T-helper 2 cell (primary cell): ENCODE results near the gene PLSCR2.
"Not testable (repeated sequence)": the region's sequence is repeated elsewhere in the genome, so short reads cannot be mapped to it uniquely, and the experiment has no call there.

Source experiments
- DNase-seq, 5 experiments: peaks; one replicate each; pipeline versions ENCODE4 v3.0.0 to v3.0.0-alpha.2; 2012 to 2022

Gene PLSCR2

DNA sequence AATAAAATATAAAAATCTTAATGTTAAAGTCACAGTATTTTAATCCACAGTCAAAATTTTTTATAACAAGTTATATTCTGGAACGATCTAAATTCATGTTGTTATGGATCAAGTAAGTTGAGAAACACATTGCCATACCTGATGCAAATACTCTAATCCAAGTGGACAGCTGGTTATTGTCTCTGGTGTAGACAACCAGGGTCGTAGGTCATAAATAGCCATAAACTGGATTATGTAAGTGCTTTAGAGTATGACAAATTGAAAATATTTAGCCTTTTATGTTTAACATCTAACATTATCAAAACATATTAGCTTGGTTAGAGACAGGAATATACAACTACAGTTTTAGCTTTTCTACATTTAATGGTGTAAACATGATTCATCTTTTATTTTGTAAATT, 53.0 kb downstream of the PLSCR2 start:
- no peak for DNase-seq

DNA sequence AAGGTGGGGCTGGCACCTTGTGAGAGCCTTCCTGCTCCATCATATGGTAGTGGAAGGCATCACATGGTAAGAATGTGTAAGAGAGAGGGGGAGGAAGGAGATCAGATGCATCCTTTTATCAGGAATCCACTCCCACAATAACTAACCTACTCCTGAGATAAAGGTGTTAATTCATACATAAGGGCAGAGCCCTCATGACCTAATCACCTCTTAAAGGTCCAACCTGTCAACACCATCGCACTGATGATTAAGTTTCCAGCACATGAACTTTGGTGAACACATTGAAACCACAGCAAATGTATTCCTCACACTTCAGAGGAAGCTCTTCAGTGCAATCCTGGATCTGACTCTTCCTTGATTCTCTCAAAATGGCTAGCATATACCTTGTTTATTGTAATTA, 55.4 kb downstream of the PLSCR2 start:
- DNase-seq = no peak

DNA sequence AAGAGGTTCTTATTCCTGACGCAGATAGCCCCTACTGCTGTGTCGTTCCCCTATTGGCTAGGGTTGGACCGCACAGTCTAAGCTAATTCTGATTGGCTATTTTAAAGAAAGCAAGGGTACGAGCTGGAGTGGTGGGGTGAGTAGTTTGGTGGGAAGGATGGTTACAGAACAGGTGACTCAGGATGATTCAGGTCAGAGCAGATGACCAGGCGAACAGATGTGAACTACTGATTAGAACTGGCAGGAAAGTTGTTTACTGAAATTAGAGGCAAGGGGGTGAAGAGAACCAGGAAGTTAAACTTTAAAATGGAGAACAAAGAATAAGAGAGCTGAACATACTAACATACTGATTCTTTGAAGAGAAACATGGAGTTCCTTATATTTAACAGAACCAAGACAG, 56.6 kb downstream of the PLSCR2 start:
- DNase-seq = not testable (repeated sequence)

DNA sequence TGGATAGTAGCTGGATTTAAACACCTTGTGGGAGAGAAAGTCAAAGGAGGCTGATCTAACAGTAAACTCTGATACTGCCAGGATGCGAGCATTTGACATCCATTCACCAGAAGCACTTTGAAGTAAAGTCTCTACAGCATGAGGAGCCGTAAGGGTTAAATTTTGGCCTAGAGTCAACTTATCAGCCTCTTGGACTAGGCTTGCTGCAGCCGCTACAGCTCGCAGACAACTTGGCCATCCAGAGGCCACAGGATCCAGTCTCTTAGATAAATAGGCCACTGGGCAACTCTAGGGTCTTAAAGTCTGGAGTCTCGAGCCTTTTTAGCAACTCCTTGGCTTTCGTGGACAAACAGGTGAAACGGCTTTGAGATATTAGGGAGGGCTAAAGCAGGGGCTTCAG, 61.4 kb downstream of the PLSCR2 start:
- DNase-seq = no peak

DNA sequence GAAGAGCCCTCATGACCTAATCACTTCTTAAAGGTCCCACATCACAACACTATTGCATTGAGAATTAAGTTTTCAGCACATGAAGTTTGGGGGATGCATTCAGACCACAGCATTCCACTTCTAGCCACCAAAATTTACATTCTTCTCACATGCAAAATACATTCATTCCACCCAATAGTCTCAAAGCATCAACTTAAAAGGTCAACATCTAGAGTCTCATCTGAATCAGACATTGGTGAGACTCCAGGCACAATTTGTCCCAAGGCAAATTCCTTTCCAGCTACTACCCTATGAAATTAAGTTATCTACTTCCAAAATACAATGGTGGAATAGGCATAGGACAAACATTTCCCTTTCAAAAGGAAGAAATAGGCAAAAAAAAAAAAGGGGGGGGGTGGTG, 64.9 kb downstream of the PLSCR2 start:
- DNase-seq = no peak

DNA sequence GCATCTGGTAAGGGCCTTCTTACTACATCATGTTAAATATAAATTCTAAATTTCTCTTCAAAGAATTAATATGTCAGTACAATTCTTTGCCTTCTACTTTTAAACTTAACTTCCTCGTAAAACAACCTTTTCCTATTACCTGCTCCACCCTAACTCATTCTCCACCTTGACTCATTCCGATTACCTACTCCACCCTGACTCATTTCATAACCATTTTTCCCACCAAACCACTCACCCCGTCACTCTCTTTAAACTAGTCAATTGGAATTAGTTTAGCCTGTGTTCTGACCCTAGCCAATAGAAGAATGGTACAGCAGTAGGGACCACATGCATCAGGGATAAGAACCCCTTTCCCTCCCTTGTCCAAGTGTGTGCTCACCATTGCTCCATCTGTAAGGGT, 65.6 kb downstream of the PLSCR2 start:
- DNase-seq = no peak

DNA sequence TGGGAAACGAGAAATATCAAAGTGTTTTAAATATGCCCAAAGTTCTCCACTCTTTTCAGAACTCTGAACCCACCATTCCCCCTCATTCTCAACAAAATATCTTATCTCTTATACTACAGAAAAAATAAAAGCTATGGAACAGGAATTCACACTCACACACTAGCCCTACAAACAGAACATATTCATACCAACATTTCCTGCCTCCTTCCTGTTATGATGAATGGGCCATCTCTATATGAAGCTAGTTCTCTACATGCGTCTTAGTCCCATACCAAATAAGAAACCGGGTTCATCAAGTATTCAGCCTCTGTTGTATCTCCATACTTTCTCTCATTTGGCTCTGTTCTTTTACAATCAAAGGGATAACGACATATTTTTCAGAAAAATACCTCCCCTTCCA, 72.6 kb downstream of the PLSCR2 start:
- DNase-seq = no peak

DNA sequence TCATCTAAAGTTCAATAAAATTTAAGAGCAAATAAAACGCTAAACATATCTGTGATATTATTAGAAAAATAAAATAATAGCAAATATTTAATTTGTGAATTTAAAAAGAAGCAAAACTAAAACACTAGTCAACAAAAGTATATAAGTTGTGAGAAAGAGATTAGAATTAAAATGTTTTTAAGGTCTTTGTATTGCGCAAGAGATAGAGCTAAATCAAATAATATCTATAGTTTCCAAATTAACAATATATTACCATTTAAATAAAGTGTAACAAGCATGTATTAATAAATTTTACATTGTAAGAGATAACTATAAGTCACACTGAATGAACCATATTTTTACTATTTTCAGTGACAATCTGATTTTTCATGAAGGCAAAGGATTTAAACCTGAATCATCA, 74.2 kb downstream of the PLSCR2 start:
- no peak for DNase-seq

DNA sequence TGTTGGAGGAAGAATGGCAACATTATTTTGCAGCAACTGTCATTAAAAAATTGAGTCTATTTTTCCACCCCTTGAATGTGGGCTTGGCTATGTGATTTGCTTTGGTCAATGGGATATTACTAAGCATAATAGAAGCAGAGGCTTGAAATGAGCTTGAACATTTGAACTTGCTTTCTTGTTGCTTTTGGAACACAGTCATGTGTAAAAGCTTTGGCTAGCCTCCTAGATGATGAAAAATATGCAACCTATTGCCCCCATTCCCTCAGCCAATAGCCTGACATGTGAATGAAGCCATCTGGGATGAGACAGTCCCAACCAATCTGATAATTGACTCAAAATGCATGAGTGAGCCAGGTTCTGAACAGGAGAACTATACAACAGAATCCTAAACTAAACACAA, 78.4 kb downstream of the PLSCR2 start:
- no peak for DNase-seq

DNA sequence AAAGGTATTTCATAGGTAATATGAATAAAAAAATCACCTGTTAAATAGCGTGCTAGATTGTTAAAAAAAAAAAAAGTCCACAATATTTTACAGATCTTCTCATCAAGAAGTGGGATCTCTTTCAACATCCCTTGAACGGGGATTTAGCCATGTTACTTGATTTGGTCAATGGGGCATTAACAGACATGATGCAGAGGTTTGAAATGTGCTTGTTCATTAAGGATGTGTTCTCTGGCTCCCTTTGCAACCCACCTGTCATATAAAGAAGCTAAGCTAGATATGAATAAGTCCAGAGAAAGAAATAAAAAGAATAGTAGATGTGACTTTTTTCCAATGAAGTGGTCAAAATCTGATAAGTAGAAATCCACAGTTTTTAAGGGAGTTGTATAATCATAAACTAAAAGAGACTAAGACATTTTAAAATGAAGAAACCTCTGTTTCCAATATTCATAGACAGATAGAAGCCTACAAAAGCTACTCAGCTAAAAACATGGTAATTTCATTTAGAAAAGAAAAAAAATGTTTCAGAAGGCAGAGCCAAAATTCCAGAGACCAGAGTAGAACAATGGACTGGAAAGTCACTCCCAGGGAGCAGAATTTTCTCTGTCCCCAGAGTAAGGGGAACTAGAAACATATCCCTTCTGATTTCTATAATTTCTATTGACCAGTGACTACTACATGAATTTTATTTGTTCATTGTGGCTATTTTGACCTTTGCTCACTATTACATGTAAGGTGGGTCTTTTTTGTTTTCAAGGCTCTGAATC, 79.2 kb downstream of the PLSCR2 start:
- DNase-seq = no peak

DNA sequence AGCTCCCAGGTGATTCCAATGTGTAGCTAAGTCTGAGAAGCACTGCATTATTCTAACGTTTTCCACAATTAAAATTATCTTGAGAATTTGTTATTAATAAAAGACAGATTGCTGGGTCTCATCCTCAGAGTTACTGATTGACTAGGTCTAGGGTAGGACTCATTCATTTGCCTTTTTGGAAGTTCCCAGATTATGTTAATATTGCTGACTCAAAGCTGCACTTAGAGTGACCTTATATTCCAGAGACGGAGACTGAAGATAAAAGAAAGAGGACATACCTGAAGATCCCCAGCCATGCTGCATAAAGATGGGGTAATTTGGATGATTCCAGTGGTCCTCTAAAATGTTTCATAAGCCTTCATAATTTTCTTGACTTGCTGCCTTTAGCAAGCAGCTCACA, 81.8 kb downstream of the PLSCR2 start:
- DNase-seq = no peak

DNA sequence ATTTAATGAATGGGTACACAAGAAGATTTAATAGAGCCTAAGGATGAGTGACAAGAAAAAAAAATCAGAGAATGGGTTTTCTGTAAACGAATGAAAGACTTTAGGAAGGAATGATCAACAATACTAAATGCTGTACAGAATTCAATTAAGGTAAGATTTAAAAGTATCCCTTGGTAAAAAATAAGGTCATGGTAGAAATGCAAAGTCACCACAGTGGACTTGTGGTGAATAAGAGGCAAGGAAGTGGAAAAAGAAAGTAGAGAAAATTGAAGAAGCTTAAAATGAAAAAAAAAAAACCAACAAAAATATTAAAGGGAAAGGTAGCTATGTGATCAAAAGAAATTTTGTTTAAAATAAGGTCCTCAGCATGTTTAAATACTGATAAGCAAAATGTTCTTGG, 82.4 kb downstream of the PLSCR2 start:
- DNase-seq = no peak

DNA sequence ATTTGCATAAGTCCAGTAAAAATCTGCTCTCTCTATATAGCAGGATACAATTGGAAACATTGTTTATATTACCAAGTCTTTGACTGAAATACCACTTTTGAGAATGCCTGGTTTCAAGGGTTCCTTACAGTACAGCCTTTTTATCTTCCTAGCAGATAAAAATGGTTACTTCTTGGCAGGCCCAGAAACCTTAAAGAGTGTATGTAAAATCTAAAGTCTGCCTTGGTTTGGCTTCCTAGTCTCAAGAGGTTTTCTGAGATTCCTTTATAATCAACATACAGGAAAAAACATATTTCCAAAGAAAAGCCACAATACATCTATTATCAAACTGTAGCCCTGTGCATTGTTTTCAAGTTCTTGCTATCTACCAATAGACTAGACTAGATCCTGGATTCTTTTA, 84.6 kb downstream of the PLSCR2 start:
- DNase-seq = no peak
